Measurements from ENCODE around the gene TJAP1.

The TJAP1 gene

DNA sequence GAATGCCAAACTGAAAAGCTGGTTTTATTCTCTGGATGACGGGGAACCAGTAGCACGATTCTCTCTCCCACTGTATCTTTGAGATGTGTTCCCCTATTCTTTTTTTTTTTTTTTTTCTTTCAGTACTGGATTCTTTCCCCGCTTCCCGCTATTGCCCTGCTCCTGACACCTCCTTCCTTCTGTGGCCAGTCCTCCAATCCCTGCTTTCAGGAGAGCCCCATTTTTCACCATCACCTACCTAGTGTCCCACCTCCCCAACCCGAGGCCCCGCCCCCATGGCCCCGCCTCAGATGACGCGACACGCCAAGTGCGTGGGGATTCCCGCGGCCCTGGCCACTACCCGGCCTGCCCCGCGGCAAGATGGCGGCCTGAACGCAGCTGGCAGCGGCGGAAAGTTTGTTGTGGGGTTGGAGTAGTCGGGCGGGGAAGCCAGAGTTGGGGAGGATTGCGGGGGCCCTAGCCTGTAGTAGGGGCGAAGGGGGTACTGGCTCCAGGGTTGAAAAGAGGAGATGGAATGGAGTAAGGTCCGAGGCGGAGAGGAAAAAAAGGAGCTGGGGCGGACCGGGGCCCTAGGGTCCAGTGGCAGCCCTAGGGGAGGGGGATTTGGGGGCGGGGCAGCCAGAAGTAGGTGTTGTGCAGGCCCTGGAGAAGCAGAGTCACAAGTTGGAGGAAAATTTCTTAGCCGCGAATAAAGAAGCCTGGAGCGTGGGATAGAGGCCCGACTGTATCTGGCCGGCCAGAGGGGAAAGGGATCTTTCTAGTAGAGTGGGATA lies at the start of gene TJAP1:
TSS of gene TJAP1 (plus strand) at position 336 of the 773 bp plus-strand sequence. CDS start 21,432 bp downstream, outside the sequence.
- TF ChIP-seq, protein P1, sequence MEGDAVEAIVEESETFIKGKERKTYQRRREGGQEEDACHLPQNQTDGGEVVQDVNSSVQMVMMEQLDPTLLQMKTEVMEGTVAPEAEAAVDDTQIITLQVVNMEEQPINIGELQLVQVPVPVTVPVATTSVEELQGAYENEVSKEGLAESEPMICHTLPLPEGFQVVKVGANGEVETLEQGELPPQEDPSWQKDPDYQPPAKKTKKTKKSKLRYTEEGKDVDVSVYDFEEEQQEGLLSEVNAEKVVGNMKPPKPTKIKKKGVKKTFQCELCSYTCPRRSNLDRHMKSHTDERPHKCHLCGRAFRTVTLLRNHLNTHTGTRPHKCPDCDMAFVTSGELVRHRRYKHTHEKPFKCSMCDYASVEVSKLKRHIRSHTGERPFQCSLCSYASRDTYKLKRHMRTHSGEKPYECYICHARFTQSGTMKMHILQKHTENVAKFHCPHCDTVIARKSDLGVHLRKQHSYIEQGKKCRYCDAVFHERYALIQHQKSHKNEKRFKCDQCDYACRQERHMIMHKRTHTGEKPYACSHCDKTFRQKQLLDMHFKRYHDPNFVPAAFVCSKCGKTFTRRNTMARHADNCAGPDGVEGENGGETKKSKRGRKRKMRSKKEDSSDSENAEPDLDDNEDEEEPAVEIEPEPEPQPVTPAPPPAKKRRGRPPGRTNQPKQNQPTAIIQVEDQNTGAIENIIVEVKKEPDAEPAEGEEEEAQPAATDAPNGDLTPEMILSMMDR (IDR thresholded peaks at IDR 0.05; ENCODE audit: insufficient read depth, low read depth, low read length, missing control alignments): no peak
- H3K4me3 ChIP-seq (ENCODE audit: low read depth, low read length): peak within 1 kb of the TSS; percentile 95
- DNase-seq (ENCODE audit: low read depth): peak; percentile 88

GRCh38 chr6:43428112-43428570 lies 49.2 kb upstream of the TJAP1 start:
- DNase-seq (ENCODE audit: low read depth): peak; percentile 14
- TF ChIP-seq, protein P1 (IDR thresholded peaks at IDR 0.05; ENCODE audit: insufficient read depth, low read depth, low read length, missing control alignments): no peak
- peak overlapping the region; percentile 73 for H3K4me3 ChIP-seq (ENCODE audit: low read depth, low read length)

GRCh38 chr6:43428874-43429273 lies 48.5 kb upstream of the TJAP1 start:
- peak; percentile 33 for DNase-seq (ENCODE audit: low read depth)
- TF ChIP-seq, protein P1 (IDR thresholded peaks at IDR 0.05; ENCODE audit: insufficient read depth, low read depth, low read length, missing control alignments): no peak
- H3K4me3 ChIP-seq (ENCODE audit: low read depth, low read length): peak overlapping the region; percentile 73

GRCh38 chr6:43432009-43432945 lies 45.1 kb upstream of the TJAP1 start:
- no peak for DNase-seq (ENCODE audit: low read depth)
- no peak overlapping the region for H3K4me3 ChIP-seq (ENCODE audit: low read depth, low read length)
- TF ChIP-seq, protein P1 (IDR thresholded peaks at IDR 0.05; ENCODE audit: insufficient read depth, low read depth, low read length, missing control alignments): no peak

- TF ChIP-seq, protein P1 (IDR thresholded peaks at IDR 0.05; ENCODE audit: insufficient read depth, low read depth, low read length, missing control alignments): no peak
- no peak for DNase-seq (ENCODE audit: low read depth)
- H3K4me3 ChIP-seq (ENCODE audit: low read depth, low read length): no peak overlapping the region
Observed at GRCh38 chr6:43433148-43433547, 44.2 kb upstream of the TJAP1 start.

- H3K4me3 ChIP-seq (ENCODE audit: low read depth, low read length): no peak overlapping the region
- TF ChIP-seq, protein P1 (IDR thresholded peaks at IDR 0.05; ENCODE audit: insufficient read depth, low read depth, low read length, missing control alignments): no peak
- no peak for DNase-seq (ENCODE audit: low read depth)
Observed at GRCh38 chr6:43434001-43434840, 43.1 kb upstream of the TJAP1 start.
